Measurements from ENCODE around the gene KTN1.

Gene KTN1

DNA sequence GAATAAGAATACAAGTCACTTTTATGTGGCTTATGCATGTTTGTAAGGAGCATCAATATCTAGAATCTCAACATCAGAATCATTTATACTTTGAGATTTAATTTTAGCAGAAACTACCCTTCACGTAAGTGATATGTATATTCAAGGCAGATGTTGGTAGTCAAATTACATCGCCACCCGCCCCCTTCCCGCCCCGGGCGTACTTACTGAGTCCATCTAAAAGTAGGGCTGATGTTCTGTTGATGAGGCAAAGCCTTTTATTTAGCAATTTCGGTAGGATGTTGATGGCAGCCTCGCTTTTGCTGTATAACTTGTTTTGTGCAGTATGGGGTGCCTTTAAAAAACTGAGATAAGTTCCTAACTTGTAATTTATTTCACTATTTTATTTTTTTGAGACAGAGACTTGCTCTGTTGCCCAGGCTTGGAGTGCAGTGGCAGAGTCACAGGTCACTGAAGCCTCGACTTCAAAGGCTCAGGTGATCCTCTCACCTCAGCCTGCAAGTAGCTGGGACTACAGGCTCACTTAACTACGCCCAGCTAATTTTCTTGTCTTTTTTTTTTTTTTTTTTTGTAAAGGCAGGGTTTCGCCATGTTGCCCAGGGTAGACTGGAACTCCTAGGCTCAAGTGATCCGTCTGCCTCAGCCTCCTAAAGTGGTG is 30.8 kb downstream of the KTN1 start:
- no peak for DNase-seq

DNA sequence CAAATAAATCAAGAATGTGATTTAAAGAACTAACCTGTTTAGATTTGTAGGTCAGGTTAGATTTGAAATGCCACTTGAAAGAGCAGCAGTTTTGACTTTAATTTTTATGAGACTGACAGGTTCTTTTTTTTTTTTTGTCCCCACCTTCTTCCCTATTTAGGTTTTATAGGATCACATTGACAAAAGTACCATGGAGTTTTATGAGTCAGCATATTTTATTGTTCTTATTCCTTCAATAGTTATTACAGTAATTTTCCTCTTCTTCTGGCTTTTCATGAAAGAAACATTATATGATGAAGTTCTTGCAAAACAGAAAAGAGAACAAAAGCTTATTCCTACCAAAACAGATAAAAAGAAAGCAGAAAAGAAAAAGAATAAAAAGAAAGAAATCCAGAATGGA is 31.9 kb downstream of the KTN1 start:
- no peak for DNase-seq

DNA sequence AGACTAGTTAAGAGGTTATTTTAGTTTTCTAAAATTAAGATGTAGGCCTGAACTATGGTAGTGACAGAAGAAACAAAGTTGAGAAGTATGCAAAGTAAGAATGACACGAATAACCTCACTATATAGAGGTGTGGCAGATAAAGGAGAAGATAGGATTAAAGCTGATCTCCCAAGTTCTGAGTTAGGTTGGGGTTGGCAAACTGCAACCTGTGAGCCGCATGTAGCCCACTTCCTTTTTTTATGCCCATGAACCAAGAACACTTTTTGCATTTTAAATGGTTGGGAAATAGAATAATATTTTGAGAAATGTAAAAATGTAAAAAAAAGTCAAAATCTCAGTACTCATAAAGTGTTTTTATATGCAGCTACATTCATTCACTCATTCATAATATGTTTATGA is 34.3 kb downstream of the KTN1 start:
- DNase-seq, result no peak

DNA sequence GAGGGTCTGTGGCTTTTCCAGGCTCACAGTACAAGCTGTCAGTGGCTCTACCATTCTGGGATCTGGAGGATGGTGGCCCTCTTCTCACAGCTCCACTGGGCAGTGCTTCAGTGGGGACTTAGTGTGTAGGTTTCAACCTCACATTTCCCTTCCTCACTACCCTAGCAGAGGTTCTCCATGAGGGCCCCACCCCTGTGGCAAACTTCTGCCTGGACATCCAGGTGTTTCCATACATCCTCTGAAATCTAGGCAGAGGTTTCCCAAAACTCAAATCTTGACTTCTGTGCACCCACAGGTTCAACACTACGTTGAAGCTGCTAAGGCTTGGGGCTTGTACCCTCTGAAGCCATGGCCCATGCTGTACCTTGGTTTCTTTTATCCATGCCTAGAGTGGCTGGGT is 40.3 kb downstream of the KTN1 start:
- no peak for DNase-seq

DNA sequence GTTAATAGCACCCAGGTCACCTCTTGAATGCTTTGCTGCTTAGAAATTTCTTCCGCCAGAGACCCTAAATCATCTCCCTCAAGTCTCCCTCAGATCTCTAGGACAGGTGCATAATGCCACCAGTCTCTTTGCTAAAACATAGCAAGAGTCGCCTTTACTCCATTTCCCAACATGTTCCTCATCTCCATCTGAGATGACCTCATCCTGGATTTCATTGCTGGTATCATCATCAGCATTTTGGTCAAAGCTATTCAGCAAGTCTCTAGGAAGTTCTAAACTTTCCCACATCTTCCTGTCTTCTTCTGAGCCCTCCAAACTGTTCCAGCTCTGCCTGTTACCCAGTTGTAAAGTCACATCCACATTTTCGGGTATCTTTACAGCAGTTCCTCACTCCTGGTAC is 41.0 kb downstream of the KTN1 start:
- DNase-seq, result no peak

DNA sequence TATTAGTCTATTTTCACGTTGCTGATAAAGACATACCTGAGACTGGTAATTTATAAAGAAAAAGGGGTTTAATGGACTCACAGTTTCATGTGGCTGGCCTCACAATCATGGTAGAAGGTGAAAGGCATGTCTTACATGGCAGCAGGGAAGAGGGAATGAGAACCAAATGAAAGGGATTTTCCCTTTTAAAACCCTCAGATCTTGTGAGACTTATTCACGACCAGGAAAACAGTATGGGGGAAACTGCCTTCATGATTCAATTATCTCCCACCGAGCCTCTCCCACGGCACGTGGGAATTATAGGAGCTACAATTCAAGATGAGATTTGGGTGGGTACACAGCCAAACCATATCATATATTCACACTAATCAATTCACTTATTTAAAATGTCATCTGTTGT is 41.4 kb downstream of the KTN1 start:
- no peak for DNase-seq

DNA sequence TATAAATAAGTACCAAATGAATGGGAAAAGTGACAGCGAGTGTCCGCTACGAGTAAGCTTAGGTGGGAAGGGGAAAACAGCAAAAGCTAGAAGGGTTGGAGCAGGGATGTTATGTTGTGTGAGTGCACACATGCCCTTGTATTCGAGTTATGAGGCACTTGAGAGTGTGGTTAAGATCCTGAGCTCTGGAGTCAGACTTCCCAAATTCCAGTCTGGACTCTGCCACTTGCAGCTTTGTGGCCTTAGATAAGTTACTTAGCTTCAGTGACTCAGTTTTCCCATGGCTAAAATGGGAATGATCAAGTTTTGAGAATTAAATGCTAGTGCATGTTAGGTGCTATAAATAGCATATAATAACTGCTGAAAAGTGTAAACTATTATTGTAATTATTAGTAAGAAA is 44.9 kb downstream of the KTN1 start:
- DNase-seq, result no peak

DNA sequence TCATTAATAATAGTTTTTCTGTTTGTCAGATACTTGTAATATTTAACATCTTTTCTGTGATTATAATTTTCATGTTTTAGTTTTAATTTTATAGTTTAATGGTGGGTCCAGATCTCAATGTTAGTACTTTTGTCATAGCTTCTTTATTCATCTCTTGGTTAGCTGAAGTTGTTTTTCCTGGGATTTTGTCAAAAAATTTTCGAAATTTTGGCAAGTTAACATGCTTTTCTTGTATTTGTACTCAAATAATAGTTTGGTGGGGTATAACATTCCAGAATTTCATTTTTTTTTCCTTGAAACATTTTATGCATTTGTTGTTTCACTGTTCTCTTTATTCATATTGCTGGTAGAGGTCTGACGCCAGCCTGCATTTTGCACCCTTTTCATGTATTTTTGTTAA is 45.5 kb downstream of the KTN1 start:
- DNase-seq, result no peak

DNA sequence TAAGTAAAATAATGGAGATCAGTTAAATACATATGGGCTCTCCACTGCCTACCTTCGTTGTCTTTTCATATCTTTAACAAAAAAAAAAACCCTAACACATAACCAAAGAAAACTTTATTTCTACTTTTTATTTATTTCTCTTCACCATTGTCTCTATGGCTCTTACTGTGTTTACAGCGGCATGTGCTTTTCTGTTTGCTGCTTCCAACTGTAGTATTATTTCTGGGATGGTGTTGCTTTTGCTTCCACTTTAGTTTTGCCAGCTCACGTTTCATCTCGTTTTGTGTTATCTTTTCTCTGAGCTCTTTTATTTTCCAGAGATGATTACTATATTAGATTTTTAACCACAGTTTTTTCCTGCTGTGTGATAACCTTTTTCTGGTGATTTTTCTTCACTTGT is 46.1 kb downstream of the KTN1 start:
- no peak for DNase-seq

DNA sequence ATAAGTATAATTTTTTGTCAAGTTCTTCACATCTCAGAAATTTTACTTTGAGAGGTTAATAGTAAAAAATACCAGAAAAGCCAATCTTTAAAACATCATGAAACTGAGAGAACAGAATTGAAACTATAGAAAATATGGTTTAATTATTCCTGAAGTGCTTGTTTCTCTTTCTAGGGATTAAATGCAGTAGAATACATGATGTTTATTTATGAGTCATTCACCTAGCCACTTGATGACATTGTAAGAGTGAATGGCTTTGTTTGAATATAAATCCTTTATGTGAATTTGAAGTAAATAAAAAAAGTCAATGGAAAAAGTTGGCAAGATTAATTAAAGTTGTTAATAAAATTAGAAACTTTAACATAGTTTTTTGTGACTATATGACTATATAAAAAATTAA is 48.4 kb downstream of the KTN1 start:
- no peak for DNase-seq

DNA sequence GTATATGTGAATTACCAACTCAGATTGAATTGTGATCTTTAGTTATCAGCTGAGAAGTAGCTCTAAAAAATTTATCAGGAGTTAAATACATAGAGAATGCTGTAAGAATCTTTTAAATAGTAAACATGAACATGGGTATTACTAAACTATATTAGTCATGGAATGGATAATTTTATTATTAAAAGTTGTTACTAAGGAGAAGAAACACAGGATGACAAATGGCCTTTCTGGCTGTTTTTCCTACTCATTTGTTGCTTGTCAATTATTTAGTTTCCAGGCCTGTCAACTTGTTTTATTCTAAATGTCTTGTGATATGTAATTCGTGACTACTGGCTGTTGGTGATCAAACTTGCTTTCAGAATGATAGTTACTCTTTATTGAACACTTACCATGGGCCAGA is 58.7 kb downstream of the KTN1 start:
- no peak for DNase-seq

DNA sequence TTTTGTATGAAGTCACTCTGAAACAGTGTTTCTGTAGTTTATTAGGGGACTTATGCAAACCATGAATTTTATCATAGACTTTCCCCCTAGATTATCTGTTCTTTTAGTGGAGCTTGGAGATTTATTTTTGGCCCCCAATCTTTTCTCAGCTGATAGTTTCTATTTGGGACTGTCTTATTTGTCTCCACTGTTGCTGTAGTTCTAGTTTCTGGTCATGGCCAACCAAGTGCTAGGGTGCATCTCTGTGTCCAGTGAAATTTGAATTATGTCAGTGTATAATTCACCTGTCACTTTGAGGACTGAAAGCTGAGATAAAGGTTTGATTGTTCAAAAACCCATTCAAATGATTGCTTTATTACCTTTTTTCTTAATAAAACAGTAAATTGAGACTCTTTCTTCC is 61.3 kb downstream of the KTN1 start:
- DNase-seq, result no peak

DNA sequence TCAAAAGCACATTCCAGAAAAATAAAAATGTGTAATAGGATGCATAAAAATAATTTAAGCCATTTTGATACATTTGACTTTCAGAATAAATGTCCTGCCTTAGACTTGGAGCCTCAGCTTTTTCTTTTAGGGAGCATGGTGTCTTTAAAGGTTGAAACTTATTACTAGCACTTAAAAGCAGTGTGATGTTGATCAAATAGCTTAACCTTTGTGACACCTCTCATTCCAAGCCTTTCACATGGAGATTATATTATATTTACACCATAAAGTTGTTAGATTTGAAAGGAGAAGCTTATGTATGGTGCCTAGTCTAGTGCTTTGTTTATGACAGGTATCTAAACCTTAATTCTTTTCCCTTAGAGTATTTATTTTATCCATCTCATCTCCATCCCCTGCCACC is 61.9 kb downstream of the KTN1 start:
- no peak for DNase-seq

DNA sequence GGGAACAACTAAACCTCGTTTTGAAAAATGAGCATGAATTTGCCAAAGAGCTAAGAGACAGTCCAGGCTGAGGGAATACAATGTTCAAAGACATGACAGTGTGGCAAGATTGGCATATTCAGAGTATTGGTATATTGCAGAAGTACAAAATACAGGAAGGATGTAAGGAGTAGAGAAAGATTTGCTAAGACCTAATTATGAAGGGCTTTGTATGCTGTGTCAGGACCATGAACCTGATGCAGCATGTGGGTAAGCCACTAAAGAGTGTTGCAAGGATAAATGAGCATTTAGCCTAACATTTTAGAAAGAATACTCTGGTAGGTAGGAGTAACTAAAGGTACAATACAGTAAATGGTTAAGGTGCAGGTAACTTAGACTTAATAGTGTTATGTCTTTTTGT is 65.1 kb downstream of the KTN1 start:
- DNase-seq, result no peak

DNA sequence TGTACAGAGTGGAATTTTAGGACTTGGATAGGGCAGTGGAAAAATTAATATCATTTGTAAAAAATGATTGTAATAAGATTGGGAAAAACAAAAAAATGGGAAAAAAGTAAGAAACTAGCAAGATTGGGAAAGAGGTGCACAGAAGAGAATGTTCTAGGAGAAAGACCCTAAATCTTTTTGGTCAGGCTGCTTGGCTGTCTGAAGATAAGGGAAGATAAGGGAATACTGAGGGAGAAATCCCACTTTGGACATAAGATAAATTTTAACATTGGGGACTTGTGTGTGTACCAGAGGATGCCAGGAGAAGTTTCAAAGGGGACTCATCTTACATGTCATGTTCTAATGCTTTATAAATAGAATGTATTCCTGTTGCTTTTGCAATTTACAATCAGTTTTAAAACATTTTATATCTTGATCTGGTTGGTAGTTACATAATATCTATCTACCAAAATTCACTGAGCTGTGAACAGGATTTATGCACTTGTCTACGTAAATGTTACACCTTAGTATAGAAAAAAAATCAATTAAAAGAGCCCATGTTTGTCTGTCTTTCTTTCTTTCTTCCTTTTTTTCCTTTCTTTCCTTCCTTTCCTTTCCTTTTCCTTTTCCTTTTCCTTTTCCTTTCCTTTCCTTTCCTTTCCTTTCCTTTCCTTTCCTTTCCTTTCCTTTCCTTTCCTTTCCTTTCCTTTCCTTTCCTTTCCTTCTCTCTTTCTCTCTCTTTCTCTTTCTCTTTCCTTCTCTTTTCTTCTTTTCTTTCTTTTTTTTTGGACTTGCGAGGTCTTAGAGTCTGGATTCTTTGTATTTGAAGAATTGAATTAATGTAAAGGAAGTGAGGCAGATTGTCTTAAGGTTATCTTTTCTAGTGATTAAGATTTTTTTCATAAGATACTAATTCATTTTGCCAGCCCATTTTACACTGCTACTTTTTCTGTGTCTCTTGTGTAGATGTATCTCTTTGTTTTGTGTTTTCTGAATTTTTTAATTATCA is 66.1 kb downstream of the KTN1 start:
- DNase-seq, result no peak

DNA sequence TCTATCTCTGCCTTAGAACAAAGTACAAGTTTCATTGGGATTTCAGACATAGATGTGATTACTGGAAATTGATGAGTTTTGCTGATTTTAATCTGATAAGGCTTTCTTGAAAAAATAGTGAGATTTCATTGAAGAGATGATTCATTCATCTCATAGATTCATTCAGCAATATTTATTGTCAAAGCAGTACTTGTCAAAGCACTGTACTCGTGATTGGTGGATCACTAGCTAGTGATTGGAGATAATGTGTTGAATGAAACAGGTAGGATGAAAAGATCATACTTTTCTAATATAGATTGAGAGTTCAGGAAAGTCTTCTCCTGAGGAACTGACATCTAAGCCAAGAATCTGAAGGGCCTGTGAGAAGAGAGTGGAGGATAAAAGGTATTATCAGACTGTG is 71.0 kb downstream of the KTN1 start:
- DNase-seq, result no peak

DNA sequence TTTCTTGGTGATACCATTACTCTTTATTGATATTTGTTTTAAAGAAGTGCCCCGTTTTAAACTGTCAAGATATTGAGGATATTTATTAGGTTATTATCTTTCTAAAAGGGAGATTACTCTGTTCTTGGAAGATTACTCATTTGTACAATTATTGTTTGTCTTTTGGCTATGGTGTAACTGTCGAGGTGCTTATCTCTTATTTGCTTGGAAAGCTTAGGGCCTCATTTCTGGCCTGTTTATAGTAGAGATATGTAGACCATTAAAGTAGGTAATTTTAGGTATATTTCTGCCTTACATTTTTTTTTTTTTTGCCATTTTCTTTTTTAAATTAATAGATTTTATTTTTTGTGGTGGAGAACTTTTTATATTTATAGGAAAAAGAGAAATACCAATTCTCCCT is 74.2 kb downstream of the KTN1 start:
- no peak for DNase-seq

DNA sequence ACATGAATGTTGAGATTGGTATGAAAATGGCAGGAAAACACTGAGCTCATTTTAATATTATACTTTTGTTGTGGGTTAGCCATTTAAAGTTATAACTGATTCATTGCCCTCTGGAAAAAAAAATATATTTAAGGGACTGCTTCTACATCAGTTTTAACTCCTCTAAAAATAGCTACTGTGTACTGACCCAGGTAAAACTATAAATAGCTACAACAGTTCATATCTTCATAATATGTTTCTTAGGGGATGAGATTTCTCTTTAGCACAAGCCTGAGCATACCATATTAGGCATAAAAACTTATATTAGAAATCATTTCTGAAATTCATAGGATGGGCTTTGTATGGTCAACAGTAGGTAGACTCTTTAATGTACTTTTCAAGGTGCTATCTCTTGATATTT is 81.0 kb downstream of the KTN1 start:
- DNase-seq, result no peak

DNA sequence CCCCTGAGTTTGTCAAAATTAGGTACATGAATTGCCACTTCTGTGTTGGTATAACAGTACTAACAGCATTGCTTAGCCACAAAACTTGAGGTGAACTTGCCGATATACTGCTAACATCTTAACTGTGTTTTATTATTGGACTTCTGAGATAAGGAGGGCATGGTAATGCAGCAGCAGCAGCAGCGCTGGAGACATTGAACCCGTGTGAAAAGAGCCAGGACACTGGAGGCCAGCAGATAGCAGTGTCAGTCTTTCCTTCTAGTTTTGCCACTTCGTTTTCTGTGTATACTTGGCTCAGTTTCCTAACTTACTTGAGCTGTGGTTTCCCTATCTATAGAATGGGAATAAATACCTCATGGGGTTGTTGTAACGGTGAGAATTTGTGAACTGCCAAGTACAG is 82.7 kb downstream of the KTN1 start:
- DNase-seq, result no peak

DNA sequence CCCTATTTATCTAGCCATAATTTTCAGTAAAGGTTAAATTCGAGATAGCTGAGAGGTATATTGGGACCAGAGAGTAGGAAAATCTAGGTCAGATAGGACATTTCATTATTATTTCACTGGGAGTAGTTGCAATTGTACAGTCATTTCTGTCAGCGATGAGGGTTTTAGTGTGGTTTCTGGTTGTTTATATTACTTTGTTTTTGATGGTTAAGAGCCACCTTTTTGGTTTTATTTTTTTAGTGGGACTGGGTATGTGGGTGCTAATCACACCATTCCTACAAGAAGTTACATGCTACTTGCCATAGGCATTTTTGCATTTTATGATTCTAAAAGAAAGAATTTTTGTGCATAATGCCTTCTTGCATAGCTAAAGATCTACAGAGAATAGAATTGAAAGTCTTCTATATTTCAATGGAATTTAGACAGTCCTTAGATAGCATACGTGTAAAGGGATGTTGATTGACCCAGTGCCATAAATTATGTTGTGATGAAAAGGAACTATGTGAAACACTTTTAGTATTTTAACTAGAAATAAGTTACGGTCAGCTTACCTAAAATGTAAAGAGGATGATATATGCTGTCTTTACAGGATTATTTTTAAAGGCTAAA is 85.2 kb downstream of the KTN1 start:
- DNase-seq, result no peak

DNA sequence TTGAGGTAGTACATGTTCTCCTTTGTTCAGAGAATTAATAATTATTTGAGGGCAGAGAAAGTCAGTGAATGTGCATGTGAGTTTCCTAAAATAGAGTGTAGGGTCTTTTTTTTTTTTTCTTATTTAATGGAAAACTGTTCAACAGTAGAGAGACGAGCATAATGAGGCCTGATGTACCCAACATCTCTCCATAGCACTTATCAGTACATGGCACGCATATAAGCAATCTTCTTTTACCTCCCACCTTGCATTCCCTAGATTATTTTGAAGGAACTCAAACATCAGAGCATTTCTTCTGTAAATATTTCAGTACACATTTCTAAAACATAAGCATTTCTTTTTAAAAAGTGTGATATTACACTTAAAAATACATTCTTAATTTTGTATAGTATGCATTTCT is 87.8 kb downstream of the KTN1 start:
- DNase-seq, result no peak

DNA sequence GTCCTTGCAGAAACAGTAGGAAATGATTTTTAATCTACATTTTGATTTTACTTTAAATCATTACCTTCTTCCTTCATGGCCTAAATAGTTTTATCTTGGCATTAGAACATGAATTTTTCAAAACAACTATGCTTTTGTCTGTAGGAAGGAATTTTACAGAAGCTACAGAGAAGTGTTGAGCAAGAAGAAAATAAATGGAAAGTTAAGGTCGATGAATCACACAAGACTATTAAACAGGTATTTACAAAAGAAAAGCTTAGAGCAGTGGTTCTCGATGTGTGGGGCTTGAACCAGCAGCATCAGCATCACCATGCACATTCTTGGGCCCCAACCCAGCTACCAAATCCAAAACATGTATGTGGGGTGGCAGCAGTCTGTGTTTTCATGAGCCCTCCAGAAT is 91.6 kb downstream of the KTN1 start:
- no peak for DNase-seq

DNA sequence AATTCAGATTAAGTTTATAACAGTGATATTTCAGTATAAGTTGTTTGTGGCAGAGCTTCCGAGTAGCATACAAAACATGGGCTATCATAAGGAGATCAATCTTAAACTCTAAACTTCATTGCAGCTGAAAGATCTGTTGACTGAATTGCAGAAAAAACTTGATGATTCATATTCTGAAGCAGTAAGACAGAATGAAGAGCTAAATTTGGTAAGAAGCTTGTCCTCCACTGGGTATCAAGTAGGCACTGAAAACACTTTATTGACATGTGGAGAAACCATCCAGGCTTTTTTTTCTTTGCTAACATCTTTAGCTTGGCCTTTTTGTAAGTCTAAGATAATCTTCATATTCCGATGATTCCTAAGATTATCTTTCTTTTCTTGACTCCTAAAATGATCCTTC is 93.0 kb downstream of the KTN1 start:
- DNase-seq, result no peak

DNA sequence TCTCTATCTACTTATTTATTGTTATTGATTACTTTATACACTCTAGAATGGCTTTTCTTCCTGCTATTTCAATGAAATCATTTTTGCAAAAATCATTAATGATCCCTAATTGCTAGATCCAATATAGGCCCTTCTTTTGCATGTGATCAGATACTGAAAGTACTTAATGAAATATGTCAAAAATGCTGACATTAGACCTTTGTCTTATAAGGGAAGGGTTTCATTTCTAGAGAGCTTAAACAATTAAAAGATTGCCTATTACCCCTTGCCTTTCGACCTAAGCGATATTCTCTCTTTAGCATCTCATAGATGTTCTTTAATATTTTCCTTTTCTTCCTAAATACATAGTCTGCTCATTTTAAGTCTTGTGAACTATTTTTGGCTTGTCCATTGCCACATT is 101.1 kb downstream of the KTN1 start:
- no peak for DNase-seq
